Stimulated activated CD4-positive, alpha-beta T cell treated with anti-CD3 and anti-CD28 coated beads, Interleukin-2, amount 100 ng/mL, for 4 hours (primary cell): ENCODE results near the gene FMN1.

ENCODE experiments used
- DNase-seq: peaks from one replicate; pipeline ENCODE4 v3.0.0-alpha.2; 2020; ENCODE audit warnings: low read depth

FMN1 gene, protein sequence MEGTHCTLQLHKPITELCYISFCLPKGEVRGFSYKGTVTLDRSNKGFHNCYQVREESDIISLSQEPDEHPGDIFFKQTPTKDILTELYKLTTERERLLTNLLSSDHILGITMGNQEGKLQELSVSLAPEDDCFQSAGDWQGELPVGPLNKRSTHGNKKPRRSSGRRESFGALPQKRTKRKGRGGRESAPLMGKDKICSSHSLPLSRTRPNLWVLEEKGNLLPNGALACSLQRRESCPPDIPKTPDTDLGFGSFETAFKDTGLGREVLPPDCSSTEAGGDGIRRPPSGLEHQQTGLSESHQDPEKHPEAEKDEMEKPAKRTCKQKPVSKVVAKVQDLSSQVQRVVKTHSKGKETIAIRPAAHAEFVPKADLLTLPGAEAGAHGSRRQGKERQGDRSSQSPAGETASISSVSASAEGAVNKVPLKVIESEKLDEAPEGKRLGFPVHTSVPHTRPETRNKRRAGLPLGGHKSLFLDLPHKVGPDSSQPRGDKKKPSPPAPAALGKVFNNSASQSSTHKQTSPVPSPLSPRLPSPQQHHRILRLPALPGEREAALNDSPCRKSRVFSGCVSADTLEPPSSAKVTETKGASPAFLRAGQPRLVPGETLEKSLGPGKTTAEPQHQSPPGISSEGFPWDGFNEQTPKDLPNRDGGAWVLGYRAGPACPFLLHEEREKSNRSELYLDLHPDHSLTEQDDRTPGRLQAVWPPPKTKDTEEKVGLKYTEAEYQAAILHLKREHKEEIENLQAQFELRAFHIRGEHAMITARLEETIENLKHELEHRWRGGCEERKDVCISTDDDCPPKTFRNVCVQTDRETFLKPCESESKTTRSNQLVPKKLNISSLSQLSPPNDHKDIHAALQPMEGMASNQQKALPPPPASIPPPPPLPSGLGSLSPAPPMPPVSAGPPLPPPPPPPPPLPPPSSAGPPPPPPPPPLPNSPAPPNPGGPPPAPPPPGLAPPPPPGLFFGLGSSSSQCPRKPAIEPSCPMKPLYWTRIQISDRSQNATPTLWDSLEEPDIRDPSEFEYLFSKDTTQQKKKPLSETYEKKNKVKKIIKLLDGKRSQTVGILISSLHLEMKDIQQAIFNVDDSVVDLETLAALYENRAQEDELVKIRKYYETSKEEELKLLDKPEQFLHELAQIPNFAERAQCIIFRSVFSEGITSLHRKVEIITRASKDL (N-terminal part only)

DNA sequence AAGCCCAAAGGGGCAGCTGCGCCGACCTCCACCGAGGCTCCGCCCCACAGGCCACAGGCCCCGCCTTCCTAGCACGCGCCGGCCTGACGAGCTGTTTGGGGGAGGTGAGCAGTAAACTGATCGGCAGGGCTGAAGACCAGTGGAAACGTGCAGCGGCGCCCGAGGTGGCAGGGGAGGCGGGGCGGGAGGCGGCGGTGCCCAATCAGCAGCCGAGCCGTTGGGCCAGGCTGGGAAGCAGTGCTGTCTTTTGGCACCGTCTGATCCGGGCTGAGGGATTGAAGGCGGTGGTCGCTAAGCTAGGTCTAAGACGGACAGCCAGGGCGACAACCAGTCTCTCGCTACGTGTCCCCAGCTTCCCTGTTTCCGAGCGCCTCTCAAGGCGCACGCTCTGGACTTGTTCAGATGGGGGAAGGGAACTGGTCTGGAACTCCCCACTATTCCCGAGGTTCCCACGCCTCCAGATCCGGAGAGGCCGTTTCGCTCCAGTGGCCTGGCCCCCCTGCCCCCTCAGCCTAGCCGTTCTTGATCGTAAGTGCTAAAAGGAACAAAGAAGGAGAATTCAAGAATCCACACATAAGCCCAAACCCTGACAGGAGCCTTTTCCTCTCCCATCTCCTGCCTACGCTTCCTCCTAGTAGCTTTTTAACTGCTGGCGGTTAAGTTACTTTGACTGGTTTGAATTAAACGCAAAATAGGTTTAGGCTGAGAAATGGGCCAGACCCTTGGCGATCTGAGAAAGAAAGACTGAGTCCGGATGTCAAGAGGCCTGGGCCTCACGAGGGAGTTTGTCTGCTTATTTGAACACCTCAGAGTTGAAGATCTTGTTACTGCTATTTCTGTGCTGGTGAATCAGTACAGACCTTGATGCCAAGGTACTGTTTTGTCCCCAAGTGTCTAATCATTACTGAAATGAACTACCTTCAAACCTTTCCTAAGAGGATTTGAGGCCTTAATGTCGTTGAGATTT lies at the start of gene FMN1:
Gene FMN1 (minus strand): TSS at position 11 of the 967 bp plus-strand sequence. CDS start 39,800 bp downstream, outside the sequence.
- DNase-seq: peak; percentile 90

DNA sequence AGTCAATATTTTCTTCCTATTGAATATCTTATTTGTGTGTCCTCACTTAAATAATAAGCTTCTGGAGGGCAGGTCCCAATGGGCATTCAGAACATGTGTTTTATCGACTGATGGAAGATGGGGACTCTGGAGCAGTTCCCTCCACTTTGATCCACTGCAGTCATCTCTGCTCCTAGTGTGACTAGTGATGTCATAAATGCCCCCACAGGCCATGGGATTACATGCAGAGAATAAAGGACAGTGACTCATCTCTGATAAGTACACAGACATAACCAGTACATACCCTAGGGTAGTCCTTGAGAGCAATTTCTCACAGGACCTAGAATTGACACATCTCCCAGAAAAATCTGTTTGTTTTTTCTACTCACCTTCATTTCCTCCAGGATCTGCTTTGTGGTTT lies 49.4 kb upstream of the FMN1 start:
- DNase-seq: no peak

DNA sequence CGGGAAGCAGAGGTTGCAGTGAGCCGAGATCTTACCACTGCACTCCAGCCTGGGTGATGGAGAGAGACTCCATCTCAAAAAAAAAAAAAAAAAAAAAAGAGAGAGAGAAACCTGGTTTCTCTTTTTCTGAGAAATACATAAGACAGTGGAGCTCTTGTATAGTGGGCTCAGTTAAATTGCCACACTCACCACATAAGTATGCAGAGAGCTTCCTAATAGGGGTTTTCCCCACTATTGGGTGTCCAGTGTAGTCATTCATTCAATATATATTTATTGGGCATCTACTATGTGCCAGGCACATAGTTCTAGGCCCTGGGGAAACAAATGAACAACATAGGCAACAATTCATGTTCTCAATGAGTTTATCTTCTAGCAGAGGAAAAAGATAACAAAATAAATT lies 48.9 kb upstream of the FMN1 start:
- DNase-seq: no peak

DNA sequence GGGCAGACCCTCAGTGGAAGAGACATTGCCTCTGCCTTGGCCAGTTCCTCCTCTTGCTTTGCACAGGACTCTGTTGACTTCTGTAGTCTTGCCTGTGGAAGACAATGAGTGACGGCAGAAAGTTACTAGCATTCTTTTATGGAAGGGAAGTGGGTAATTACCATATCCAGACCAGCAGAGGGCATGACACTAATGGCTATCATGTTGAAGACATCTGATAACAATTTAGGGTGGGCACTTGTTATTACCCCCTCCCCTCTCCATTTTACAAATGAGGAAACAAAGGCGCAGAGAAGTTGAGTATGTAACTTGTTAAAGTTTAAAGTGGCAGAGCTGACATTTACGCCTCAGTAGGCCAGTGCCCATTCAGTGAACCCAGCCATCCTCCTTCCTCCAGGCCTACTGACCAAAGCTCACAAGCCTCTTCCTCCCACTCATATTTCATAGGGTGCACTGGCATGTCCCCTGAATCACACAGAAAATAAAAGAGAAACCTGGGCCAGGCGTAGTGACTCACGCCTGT lies 48.2 kb upstream of the FMN1 start:
- no peak for DNase-seq

DNA sequence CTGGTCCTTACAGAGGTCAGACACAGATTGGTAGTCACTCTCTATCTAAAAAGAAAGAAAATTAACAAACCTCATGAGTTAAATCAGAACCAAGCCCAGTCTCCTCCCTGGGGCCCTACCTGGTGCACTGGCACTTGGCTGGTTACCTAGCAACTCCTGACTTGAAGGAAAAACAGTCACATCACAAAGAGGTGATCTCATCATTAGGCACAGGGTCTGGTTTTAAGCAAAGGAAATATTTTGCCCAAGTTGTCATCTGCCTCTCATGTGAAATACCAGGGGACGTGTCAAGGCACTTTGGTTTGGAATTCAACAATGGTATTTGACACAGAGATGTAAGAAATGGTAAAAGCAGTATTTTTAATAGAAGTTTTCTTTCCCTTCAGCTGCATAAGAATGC lies 47.7 kb upstream of the FMN1 start:
- no peak for DNase-seq

DNA sequence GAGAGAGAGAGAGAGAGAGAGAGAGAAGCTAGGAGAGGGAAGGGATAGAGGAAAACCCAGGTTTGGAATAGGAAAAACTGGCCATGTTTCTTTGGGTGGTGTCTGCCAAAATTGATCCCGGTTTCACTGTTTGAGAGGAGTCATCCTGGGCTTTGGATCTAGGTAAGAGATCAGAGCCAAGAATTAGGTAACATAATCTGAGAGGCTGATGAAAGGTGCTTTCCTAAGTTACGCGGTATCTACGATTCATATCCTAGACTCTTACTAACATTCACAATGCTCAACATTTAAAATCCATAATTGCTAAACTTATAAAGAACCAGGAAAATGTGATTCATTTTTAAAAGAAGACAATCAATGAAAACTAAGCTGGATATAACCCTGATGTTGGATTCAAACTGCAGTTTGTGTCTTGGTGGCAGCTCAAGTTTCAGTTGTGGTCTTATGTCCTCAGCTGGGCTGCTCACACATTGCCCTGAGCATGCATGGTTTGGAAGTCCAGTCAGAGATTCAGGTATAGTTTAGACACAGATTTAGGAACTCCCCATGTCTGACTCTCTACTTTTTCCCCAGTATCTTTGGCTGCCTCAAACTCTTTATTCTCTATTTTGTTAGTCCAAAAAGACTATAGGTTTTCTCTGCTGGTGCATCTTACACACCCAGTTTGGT lies 42.5 kb upstream of the FMN1 start:
- DNase-seq: no peak

DNA sequence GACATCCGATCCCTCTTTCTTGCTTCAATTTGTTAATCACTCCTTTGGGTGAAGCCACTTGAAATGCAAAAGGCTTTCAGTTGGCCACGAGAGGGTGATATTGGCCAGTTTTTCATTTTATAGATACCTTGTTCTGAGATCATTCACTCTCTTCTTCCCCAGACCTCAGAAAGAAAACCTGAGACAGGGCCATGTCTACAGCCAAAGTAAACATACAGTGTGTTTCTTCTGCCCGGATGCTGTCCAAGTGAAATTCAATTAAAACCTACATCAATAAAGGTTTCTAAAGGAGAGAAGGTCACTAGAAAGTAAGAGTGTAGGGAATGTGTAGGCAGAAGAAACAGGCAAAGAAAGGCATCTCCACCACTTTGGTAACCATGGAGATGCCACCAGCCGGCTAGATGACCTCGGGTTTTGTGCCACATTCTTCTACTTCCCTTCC lies 39.5 kb upstream of the FMN1 start:
- no peak for DNase-seq

DNA sequence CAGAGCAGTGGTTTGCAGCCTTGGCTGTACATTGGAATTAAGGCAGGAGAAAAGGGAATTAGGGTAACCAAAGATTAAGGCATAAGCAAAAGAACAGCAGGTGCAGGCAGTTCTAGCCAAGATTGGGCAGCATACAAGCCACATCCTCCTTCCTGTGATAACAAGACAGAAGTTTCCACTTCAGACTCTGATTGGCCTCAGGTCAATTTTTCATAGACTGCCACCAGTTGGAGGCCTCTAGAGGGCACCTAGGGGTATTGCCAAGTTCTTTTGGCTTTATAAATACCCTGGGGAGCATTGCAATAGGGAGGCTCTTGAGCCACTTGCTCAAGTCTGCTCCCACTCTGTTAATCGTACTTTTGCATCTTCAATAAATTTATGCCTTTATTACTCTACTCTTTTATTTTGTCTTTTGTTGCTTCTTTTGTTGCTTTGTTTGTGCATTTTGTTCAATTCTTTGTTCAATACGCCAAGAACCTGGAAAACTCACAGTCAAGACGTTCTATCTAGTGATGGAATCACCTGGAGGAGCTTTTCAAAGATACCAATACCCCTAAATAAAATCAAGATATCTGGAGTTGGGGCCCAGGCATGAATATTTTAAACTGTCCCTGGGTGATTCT lies 32.2 kb upstream of the FMN1 start:
- DNase-seq: peak; percentile 72

DNA sequence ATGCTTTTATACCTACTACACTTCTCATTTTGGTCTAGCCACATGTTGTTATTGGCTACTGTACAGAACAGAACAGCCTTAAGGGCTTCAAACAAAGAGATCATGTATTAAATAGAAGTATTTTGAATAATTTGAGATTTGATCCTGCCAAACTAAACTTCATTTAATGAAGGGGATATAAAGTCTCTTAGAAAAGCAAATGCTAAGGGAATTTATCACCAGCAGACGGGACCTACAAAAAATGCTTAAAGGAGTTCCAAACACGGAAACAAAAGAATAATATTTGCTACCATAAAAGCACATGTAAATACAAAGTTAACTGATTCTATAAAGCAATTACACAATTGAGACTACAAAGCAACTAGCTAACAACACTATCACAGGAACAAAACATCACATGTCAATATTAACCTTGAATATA lies 23.6 kb upstream of the FMN1 start:
- DNase-seq: no peak

DNA sequence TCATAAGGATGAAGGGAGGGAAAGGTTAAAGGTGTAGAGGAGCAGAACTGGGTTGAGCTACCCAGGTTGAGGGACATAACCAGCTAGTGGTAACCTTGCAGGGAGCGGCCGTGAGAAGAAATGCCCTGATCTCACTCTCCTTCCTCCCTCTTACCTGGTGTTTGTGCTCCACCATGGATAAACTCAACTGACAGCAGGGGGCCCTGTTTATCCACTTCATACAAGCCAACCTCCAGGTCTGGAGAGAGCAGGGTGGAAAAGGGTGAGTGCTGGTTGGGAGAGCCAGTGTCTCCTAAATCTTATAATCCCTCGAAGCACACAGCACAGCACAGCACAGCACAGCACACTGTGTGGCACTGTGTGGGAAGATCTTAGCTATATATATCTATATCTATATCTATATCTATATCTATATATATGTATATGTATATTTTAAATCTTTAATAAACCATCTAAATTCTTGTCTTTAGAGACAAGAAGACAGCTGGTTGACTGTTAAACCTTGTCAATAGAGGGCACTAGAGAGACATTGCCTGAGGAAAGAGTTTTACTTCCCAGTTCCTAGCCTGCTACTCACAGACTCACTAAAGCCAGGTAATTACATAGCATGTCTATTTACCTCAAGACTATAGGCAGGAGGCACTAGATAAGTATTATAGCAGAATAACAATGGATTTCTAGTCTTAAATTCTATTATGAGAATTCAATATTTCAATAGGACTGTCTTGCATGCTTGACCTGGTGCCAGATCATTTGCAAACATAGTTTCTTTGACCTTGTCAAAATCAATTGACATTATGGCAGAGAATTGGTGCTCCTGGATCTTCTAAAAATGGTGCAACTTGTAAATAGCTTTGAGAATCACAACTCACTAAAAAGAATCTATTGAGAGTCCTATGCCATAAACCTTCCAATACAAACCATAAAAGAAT lies 21.7 kb upstream of the FMN1 start:
- no peak for DNase-seq

DNA sequence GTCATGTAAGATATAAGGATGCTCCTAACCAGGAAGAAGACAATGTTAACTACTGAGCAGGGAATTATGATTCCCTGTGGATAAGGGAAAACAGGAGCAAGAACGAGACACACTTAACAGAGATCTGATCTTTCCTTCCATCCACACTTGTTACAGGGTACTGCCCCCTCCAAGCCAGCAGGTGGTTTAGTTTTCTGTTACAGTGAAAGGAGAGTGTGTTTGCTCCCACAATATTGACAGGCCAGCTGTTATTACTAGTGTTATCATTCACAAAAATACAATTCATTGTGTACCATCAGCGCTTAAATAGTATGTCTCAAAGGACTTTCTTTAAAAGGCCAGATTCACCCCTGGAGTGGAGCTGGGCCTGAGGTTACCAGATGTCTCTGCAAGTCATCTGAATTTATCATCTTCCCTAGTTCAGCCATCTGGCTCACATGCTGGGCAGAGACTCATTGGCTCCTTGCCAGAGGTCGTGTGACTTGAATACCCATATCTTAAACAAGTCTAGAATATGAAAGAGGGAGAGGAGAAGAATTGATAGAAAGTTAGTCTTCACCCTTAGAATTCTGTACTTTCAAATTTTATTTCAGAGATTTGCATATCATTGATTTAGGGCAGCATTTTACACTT lies 16.8 kb upstream of the FMN1 start:
- no peak for DNase-seq

DNA sequence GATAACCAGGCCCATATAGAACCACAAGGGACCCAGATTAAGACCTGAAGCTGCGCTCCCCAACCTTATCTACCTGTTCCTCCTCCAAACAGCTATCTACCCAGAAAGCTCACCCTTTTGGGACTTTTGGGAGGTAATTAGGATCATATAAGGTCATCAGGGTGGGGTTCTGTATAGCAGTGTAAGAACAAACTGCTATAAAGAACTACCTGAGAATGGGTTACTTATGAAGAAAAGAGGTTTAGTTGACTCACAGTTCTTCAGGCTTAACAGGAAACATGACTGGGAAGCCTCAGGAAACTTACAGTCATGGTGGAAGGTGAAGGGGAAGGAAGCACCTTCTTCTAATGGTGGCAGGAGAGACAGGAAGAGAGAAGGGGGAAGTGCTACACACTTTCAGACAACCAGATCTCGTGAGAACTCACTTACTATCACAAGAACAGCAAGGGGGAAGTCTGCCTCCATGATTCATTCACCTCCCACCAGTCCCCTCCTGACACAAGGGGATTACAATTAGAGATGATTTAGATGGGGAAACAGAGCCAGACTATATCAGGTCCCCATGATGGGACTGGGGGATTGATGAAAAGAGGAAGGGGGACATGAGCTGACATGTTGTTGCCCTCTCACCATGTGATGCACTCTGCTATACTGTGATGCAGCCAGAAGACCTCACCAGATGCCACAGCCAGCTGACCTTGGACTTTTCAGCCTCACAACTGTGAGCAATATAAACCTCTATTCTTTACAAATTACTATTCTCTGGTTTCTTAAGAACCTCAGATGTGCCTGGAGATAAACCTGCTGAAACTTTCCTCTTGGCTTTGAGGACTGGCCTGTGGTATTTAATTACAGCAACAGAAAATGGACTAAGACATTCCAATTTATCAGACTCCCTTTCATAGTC lies 15.3 kb upstream of the FMN1 start:
- DNase-seq: no peak

DNA sequence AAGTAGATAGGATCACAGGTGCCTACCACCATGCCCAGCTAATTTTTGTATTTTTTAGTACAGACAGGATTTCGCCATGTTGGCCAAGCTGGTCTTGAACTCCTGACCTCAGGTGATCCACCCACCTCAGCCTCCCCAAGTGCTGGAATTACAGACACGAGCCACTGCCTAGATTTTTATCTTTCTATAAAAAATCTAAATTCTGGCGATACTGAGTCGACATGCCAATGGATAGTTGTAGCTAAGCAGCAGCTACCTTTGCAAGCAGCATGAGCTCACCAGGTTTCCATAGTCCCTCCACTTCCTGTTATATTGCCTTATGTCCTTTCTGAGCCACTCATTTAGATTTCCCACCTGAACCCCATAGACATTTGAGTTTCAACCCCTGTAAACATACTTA lies 13.1 kb upstream of the FMN1 start:
- no peak for DNase-seq

DNA sequence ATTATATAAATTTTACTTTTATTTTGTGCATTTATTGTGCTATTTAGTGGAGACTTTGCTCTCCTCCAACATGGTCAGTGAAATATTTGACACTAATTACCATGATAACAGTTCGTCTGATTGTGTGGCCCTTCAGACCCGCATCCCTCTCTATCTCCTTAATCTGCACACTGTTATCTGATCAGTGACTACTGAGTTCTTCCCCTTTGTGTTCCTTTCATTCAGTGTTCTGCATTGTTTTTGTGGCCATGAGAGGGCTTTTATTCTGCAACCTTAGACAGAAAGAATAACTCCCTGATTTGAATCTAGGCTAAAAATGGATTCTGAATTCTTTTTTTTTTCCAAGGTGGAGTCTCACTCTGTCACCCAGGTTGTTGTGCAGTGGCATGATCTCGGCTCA lies 11.9 kb upstream of the FMN1 start:
- no peak for DNase-seq

DNA sequence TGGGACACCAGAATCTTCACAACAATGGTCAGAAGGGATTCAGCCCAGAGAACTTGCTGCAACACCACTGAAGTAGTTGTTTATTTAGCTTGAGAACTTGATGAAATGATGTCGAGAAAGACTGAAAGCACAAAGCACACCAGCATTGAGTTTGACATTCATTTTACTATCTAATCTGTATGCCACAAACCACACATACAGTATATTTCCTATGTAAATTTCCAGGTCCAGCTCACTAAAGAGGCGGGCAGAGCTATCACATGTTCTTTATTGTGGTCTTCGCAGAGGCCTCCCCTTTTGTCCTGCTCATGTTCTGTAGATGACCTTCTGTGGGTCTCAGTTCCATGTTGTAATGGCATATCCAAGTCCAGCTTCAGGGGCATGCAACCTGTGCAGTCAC lies 10.4 kb upstream of the FMN1 start:
- DNase-seq: no peak

DNA sequence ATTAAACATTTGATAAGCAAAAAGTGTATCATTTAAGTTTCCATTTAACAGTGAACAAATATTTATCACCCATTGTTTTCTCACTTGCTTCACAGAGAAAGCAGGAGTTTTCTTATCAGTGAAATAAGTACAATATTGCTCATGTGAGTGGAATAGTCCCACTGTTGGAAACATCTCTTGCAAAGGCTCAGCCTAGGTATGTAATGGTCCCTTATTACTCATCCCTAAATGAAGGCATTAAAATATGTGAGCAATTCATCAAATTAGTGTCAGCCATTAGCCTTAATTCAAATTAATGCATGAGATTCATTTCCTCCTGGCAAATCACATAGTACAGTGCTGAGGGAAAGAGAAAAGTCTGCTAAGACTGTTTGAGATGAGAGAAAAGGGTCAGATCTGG lies 9.6 kb upstream of the FMN1 start:
- DNase-seq: no peak

DNA sequence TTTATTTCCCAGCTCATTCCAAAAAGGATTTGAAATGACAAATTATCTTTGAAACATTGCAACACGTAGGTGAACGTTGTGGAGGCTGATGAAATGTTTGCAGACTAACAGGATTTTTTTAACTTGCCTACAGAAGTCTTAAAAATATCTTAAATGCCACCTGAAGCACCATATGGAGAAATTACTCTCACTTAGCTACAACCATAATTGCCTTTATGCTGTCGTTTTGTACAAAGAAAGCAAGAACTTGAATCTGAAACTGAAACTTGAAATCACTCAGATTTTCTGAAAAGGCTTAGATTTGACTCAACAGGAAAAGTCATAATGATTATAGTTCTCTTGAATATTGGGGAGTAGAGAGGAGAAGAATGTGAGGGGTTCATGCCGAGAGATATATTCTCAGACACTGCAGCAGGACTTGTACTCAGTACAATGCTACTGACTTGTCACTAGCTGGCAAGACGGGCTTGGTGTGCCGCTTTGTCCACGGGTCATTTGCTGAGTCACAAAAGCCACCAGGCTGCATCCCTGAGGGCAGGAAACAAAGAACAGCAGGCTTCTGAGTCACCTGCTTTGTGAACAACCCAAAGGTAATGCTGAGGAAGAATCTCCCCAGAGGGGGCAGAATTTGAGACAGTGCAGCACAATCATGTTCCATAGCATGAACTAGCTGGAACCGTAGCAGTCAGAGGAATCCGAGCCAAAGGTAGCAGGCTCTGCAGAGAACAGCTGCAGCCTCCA lies 7.1 kb upstream of the FMN1 start:
- DNase-seq: peak; percentile 61
